Panc1 (cell line): ENCODE results near the gene SMIM7. TPM values are rescaled to one million over a fixed set of nuclear protein-coding genes. Genes with fewer than 3 reads are reported as not detected.
"Not testable (repeated sequence)": the region's sequence is repeated elsewhere in the genome, so short reads cannot be mapped to it uniquely, and the experiment has no call there.

Experiments
- ATAC-seq: fragments of 200-7000 bp; cut with Tn5 transposase; 2 replicates; pipeline ENCODE4 v1.9.1; 2020; ENCODE audit warnings: mild to moderate bottlenecking, moderate library complexity
- BruUV-seq: library from RNA; stranded (reverse); fragments of 400-500 nt; replicated peaks from 2 replicates; lab custom pipeline; 2021; lab: Mats Ljungman, UMichigan
- CTCF ChIA-PET: fragments of 300-600 bp; sonication (Branson Sonifier 250); formaldehyde crosslinking; loops from one replicate; lab custom pipeline; 2022; ENCODE audit warnings: antibody characterized with exemption; lab: Charles Lee
- POLR2A ChIA-PET: fragments of 300-600 bp; sonication (Branson Sonifier 250); formaldehyde crosslinking; loops from one replicate; lab custom pipeline; 2022; ENCODE audit warnings: antibody characterized with exemption; lab: Charles Lee
- DNase-seq: peaks from one replicate; pipeline ENCODE4 v3.0.0-alpha.2; 2010; ENCODE audit warnings: low read depth, low spot score
- H3K27ac ChIP-seq: 2 replicates; pipeline ENCODE4 v1.5.1; 2011; ENCODE audit warnings: mild to moderate bottlenecking, low read length, inconsistent platforms
- H3K27me3 ChIP-seq: fragments of 200-500 bp; sonication (Bioruptor generic); 2 replicates; pipeline ENCODE4 v1.6.0; 2014; ENCODE audit warnings: low read length, inconsistent platforms; ENCODE audit not compliant: control insufficient read depth, insufficient read depth
- H3K36me3 ChIP-seq: fragments of 200-500 bp; sonication (Bioruptor generic); 2 replicates; pipeline ENCODE4 v1.5.1; 2014; ENCODE audit warnings: inconsistent platforms, mild to moderate bottlenecking, low read length, moderate library complexity; ENCODE audit not compliant: control insufficient read depth, insufficient read depth
- H3K4me1 ChIP-seq: 2 replicates; pipeline ENCODE4 v1.5.1; 2011; ENCODE audit warnings: inconsistent platforms, mild to moderate bottlenecking, low read length, moderate library complexity; ENCODE audit not compliant: control insufficient read depth, insufficient read depth
- H3K4me3 ChIP-seq, 2 experiments: 2 replicates each; pipeline ENCODE4 v1.5.1; 2011 to 2012; ENCODE audit warnings: low read depth in 2 of 2, low read length in 2 of 2, mild to moderate bottlenecking in 2 of 2, inconsistent platforms in 1 of 2, moderate library complexity in 1 of 2
- H3K9me3 ChIP-seq: fragments of 200-500 bp; sonication (Bioruptor generic); 2 replicates; pipeline ENCODE4 v1.5.1; 2014; ENCODE audit warnings: low read depth, mild to moderate bottlenecking, inconsistent platforms, low read length, moderate library complexity; ENCODE audit not compliant: control insufficient read depth, insufficient read depth
- POLR2AphosphoS5 ChIP-seq: IDR thresholded peaks from 2 replicates; pipeline ENCODE4 v1.6.1; 2012; ENCODE audit warnings: mild to moderate bottlenecking, low read depth, low read length, moderate library complexity
- REST ChIP-seq, 2 experiments: IDR thresholded peaks; 2 replicates each; pipeline ENCODE4 v1.6.1; 2011 to 2012; ENCODE audit warnings: low read depth in 2 of 2, control low read depth in 1 of 2, low read length in 1 of 2, mild to moderate bottlenecking in 1 of 2, moderate library complexity in 1 of 2; ENCODE audit not compliant: insufficient read depth in 1 of 2
- SIN3A ChIP-seq: IDR thresholded peaks from 2 replicates; pipeline ENCODE4 v1.6.1; 2012; ENCODE audit warnings: low read depth, mild to moderate bottlenecking, low read length, moderate library complexity, borderline replicate concordance; ENCODE audit not compliant: insufficient read depth
- TCF7L2 ChIP-seq: IDR thresholded peaks from 2 replicates; pipeline ENCODE4 v1.6.1; 2011; ENCODE audit warnings: mild to moderate bottlenecking, low read depth, low read length, inconsistent platforms
- in situ Hi-C: cut with HindIII; loops from 2 replicates; pipeline ENCODE4 v1.10.0; 2016; ENCODE audit warnings: low sequenced_read_pairs, low pct_unique_long_range_greater_than_20kb
- intact Hi-C: fragments of 100-400 bp; cut with micrococcal nuclease; formaldehyde crosslinking; loops from one replicate; pipeline ENCODE4 v1.10.0; 2022; ENCODE audit not compliant: unreplicated experiment
- total RNA-seq: library from RNA; stranded (reverse); gene quantifications from one replicate; pipeline ENCODE4 v1.2.1, GENCODE V29; 2021; ENCODE audit not compliant: unreplicated experiment
- TF ChIP-seq, protein P1 (sequence below): fragments of 450-650 bp; IDR thresholded peaks from 2 replicates; pipeline ENCODE4 v1.5.1; 2017; ENCODE audit warnings: mild to moderate bottlenecking

Gene SMIM7
- total RNA-seq, 1 experiment from 2014 or later: 70.7 TPM

- BruUV-seq: no TSS peak
- Histone ChIP-seq H3K27me3 (no peaks in the 10 kb centered on the region), H3K4me3 (no peak overlapping the region), H3K27ac (no peak overlapping the region), H3K9me3 (no peaks in the 10 kb centered on the region), H3K36me3 (no peaks in the 10 kb centered on the region), H3K4me1 (no peaks in the 10 kb centered on the region)
- DNase-seq (no peak), ATAC-seq (no peak)
- POLR2A ChIA-PET: interaction anchor here (0.8 kb wide), 1 partner anchor 9 kb away, joined by 14 read pairs; no protein-coding TSS in a partner anchor
- TF ChIP-seq, protein P1, sequence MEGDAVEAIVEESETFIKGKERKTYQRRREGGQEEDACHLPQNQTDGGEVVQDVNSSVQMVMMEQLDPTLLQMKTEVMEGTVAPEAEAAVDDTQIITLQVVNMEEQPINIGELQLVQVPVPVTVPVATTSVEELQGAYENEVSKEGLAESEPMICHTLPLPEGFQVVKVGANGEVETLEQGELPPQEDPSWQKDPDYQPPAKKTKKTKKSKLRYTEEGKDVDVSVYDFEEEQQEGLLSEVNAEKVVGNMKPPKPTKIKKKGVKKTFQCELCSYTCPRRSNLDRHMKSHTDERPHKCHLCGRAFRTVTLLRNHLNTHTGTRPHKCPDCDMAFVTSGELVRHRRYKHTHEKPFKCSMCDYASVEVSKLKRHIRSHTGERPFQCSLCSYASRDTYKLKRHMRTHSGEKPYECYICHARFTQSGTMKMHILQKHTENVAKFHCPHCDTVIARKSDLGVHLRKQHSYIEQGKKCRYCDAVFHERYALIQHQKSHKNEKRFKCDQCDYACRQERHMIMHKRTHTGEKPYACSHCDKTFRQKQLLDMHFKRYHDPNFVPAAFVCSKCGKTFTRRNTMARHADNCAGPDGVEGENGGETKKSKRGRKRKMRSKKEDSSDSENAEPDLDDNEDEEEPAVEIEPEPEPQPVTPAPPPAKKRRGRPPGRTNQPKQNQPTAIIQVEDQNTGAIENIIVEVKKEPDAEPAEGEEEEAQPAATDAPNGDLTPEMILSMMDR: no peak
- TF ChIP-seq POLR2AphosphoS5: no peak
- TF ChIP-seq SIN3A: no peak
- TF ChIP-seq TCF7L2: no peak
- no peak for TF ChIP-seq REST (IDR thresholded peaks at IDR 0.05; ENCODE audit: insufficient read depth in 1 of 2, low read depth in 2 of 2, low read length in 1 of 2)
- intact Hi-C loops: no loop called here
- in situ Hi-C loops: no loop called here
- CTCF ChIA-PET: no interaction called here
Measured at GRCh38 chr19:16676101-16676798, 16.3 kb upstream of the SMIM7 start.

DNA sequence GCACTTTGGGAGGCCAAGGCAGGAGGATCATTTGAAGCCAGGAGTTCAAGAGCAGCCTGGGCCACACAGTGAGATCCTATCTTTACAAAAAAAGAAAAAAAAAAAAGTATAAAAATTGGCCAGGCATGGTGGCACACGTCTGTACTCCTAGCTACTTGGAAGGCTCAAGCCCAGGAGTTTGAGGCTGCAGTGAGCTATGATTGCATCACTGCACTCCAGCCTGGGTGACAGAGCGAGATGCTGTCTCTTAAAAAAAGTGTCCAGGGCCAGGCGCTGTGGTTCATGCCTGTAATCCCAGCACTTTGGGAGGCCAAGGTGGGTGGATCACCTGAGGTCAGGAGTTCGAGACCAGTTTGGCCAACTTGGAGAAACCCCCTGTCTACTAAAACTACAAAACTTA is 13.9 kb upstream of the SMIM7 start:
- H3K36me3 ChIP-seq: not testable (repeated sequence)
- CTCF ChIA-PET: interaction anchor here (0.6 kb wide), 1 partner anchor 52 kb away, joined by 5 read pairs; no protein-coding TSS in a partner anchor

DNA sequence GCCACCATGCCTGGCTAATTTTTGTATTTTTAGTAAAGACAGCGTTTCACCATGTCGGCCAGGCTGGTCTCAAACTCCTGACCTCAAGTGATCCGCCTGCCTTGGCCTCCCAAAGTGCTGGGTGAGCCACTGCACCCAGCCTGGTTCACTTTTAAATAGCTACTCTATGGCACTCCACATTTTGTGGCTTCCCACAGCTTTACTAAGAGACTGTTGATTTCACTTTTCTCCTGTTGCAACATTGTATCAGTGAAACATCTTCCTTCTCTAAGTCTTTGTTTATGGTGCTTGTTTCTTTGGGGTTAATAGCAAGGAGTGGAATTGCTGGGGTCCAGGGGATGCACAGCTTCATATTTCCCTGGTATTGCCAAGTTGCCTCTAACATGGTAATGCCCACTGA is 13.3 kb upstream of the SMIM7 start:
- DNase-seq: no peak
- no peak for TF ChIP-seq SIN3A
- TF ChIP-seq TCF7L2: no peak
- no peak for TF ChIP-seq REST (IDR thresholded peaks at IDR 0.05; ENCODE audit: insufficient read depth in 1 of 2, low read depth in 2 of 2, low read length in 1 of 2)
- TF ChIP-seq POLR2AphosphoS5: no peak
- TF ChIP-seq, protein P1: no peak
- Histone ChIP-seq H3K27ac (no peak overlapping the region), H3K27me3 (no peaks in the 10 kb centered on the region), H3K4me1 (no peaks in the 10 kb centered on the region), H3K9me3 (no peaks in the 10 kb centered on the region), H3K36me3 (no peaks in the 10 kb centered on the region), H3K4me3 (no peak overlapping the region)
- POLR2A ChIA-PET: interaction anchor here (0.7 kb wide), 1 partner anchor 65 kb away, joined by 3 read pairs; no protein-coding TSS in a partner anchor
- in situ Hi-C loops: no loop called here
- no peak for ATAC-seq
- CTCF ChIA-PET: interaction anchor here (0.6 kb wide), 2 partner anchors 52 to 163 kb away, joined by 5 read pairs; no protein-coding TSS in a partner anchor
- no TSS peak for BruUV-seq
- intact Hi-C loops: no loop called here

More for the DNA sequence above, 13.9 kb upstream of the SMIM7 start:
- in situ Hi-C loops, intact Hi-C loops, H3K4me3 ChIP-seq, H3K27me3 ChIP-seq, H3K27ac ChIP-seq, H3K9me3 ChIP-seq, BruUV-seq, DNase-seq, H3K4me1 ChIP-seq, ATAC-seq: not testable (repeated sequence)
- POLR2A ChIA-PET: interaction anchor here (0.6 to 0.7 kb wide), 2 partner anchors 47 to 66 kb away, joined by 3 read pairs; no protein-coding TSS in a partner anchor
